Immature natural killer cell (primary cell): ENCODE measurements around the gene CHODL. TPM values are rescaled to one million over a fixed set of nuclear protein-coding genes. Genes with fewer than 3 reads are reported as not detected.

Experiments used
- DNase-seq, 3 donors: peaks; one replicate each; pipeline ENCODE4 v3.0.0; 2022; ENCODE audit warnings: mixed read lengths in 1 of 3
- H3K27ac Mint-ChIP-seq, 6 donors: one replicate each; pipeline ENCODE4 v1.8.0; 2020; ENCODE audit warnings: mixed read lengths in 6 of 6, mild to moderate bottlenecking in 5 of 6, inconsistent platforms in 4 of 6, moderate library complexity in 3 of 6
- H3K27me3 Mint-ChIP-seq, 3 donors: one replicate each; pipeline ENCODE4 v1.8.0; 2020 to 2021; ENCODE audit warnings: low read depth in 3 of 3, mild to moderate bottlenecking in 3 of 3, mixed read lengths in 3 of 3, moderate library complexity in 3 of 3, inconsistent platforms in 1 of 3
- H3K36me3 Mint-ChIP-seq, 3 donors: one replicate each; pipeline ENCODE4 v1.8.0; 2020; ENCODE audit warnings: mixed read lengths in 3 of 3, inconsistent platforms in 2 of 3, mild to moderate bottlenecking in 2 of 3
- H3K4me1 Mint-ChIP-seq, 2 donors: one replicate each; pipeline ENCODE4 v1.8.0; 2020; ENCODE audit warnings: inconsistent platforms in 2 of 2, mild to moderate bottlenecking in 2 of 2, mixed read lengths in 2 of 2, moderate library complexity in 1 of 2
- H3K4me3 Mint-ChIP-seq, 5 donors: one replicate each; pipeline ENCODE4 v1.8.0; 2020; ENCODE audit warnings: mild to moderate bottlenecking in 5 of 5, mixed read lengths in 5 of 5, inconsistent platforms in 3 of 5, moderate library complexity in 3 of 5
- H3K9me3 Mint-ChIP-seq, 6 donors: one replicate each; pipeline ENCODE4 v1.8.0; 2020; ENCODE audit warnings: mild to moderate bottlenecking in 6 of 6, mixed read lengths in 6 of 6, inconsistent platforms in 4 of 6, moderate library complexity in 3 of 6
- polyA plus RNA-seq, 3 donors: library from polyadenylated mRNA; unstranded; fragments of 300-500 nt; fragmentation: Illumina TruSeq; gene quantifications; one replicate each; pipeline ENCODE4 v1.2.3, GENCODE V29; 2021

CHODL gene
- polyA plus RNA-seq, 3 donors from 2014 or later, result 0.24 to 0.55 TPM; not detected in 1

- Mint-ChIP-seq H3K9me3 (no peaks in the 10 kb centered on the region), H3K27me3 (peaks cover 5 to 8% (median 8%) of the 10 kb centered on the region in 3 donors), H3K4me1 (no peaks in the 10 kb centered on the region), H3K36me3 (no peaks in the 10 kb centered on the region), H3K4me3 (no peak overlapping the region), H3K27ac (no peak overlapping the region)
- DNase-seq, result no peak
These were observed 8.6 kb downstream of the CHODL start for GRCh38 chr21:18253221-18253620.

GRCh38 chr21:18253799-18254198 is 9.2 kb downstream of the CHODL start:
- Mint-ChIP-seq H3K9me3 (no peaks in the 10 kb centered on the region), H3K36me3 (no peaks in the 10 kb centered on the region), H3K27me3 (peaks cover 5 to 8% (median 8%) of the 10 kb centered on the region in 3 donors), H3K27ac (no peak overlapping the region), H3K4me1 (no peaks in the 10 kb centered on the region), H3K4me3 (no peak overlapping the region)
- DNase-seq, result no peak

- no peak for DNase-seq
- no peaks in the 10 kb centered on the region for H3K36me3 Mint-ChIP-seq
- H3K9me3 Mint-ChIP-seq, result peaks cover 0 to 4% (median 0%) of the 10 kb centered on the region in 6 donors
- no peak overlapping the region for H3K27ac Mint-ChIP-seq
- H3K4me1 Mint-ChIP-seq, result no peaks in the 10 kb centered on the region
- no peak overlapping the region for H3K4me3 Mint-ChIP-seq
- H3K27me3 Mint-ChIP-seq, result peaks cover 0 to 2% (median 0%) of the 10 kb centered on the region in 3 donors
These were observed 21.3 kb downstream of the CHODL start for GRCh38 chr21:18265944-18266343.

GRCh38 chr21:18267496-18267895 is 22.9 kb downstream of the CHODL start:
- Mint-ChIP-seq H3K27ac (no peak overlapping the region), H3K4me3 (no peak overlapping the region), H3K36me3 (no peaks in the 10 kb centered on the region), H3K4me1 (no peaks in the 10 kb centered on the region), H3K9me3 (peaks cover 0 to 4% (median 0%) of the 10 kb centered on the region in 6 donors), H3K27me3 (peaks cover 0 to 5% (median 2%) of the 10 kb centered on the region in 3 donors)
- DNase-seq, result no peak

- Mint-ChIP-seq H3K36me3 (no peaks in the 10 kb centered on the region), H3K27me3 (peaks cover 0 to 5% (median 2%) of the 10 kb centered on the region in 3 donors), H3K27ac (no peak overlapping the region), H3K4me3 (no peak overlapping the region), H3K9me3 (peaks cover 0 to 4% (median 0%) of the 10 kb centered on the region in 6 donors), H3K4me1 (no peaks in the 10 kb centered on the region)
- DNase-seq, result no peak
These were observed 24.3 kb downstream of the CHODL start for GRCh38 chr21:18268906-18269305.

- H3K9me3 Mint-ChIP-seq, result peaks cover 0 to 4% (median 0%) of the 10 kb centered on the region in 6 donors
- H3K27ac Mint-ChIP-seq, result no peak overlapping the region
- no peak overlapping the region for H3K4me3 Mint-ChIP-seq
- no peaks in the 10 kb centered on the region for H3K4me1 Mint-ChIP-seq
- peaks cover 0 to 5% (median 2%) of the 10 kb centered on the region in 3 donors for H3K27me3 Mint-ChIP-seq
- H3K36me3 Mint-ChIP-seq, result no peaks in the 10 kb centered on the region
- no peak for DNase-seq
These were observed 25.2 kb downstream of the CHODL start for GRCh38 chr21:18269856-18270255.

GRCh38 chr21:18273400-18273799 is 28.8 kb downstream of the CHODL start:
- Mint-ChIP-seq H3K4me3 (no peak overlapping the region), H3K4me1 (no peaks in the 10 kb centered on the region), H3K27me3 (peaks cover 0 to 5% (median 0%) of the 10 kb centered on the region in 3 donors), H3K36me3 (no peaks in the 10 kb centered on the region), H3K27ac (no peak overlapping the region), H3K9me3 (peaks cover 0 to 4% (median 0%) of the 10 kb centered on the region in 6 donors)
- no peak for DNase-seq

- DNase-seq, result no peak
- Mint-ChIP-seq H3K27ac (no peak overlapping the region), H3K4me3 (no peak overlapping the region), H3K9me3 (peaks cover 0 to 4% (median 0%) of the 10 kb centered on the region in 6 donors), H3K4me1 (no peaks in the 10 kb centered on the region), H3K27me3 (peaks cover 0 to 5% (median 0%) of the 10 kb centered on the region in 3 donors), H3K36me3 (no peaks in the 10 kb centered on the region)
These were observed 29.7 kb downstream of the CHODL start for GRCh38 chr21:18274370-18274769.

GRCh38 chr21:18275781-18276180 is 31.1 kb downstream of the CHODL start:
- H3K27me3 Mint-ChIP-seq, result peaks cover 0 to 5% (median 0%) of the 10 kb centered on the region in 3 donors
- no peak for DNase-seq
- H3K4me1 Mint-ChIP-seq, result no peaks in the 10 kb centered on the region
- H3K27ac Mint-ChIP-seq, result no peak overlapping the region
- no peaks in the 10 kb centered on the region for H3K36me3 Mint-ChIP-seq
- peaks cover 0 to 5% (median 2%) of the 10 kb centered on the region in 6 donors for H3K9me3 Mint-ChIP-seq
- H3K4me3 Mint-ChIP-seq, result no peak overlapping the region

GRCh38 chr21:18285379-18285778 is 40.7 kb downstream of the CHODL start:
- H3K4me1 Mint-ChIP-seq, result no peaks in the 10 kb centered on the region

GRCh38 chr21:18289876-18290275 is 45.2 kb downstream of the CHODL start:
- DNase-seq, result no peak
- Mint-ChIP-seq H3K4me3 (no peak overlapping the region), H3K27ac (no peak overlapping the region), H3K4me1 (no peaks in the 10 kb centered on the region), H3K9me3 (peaks cover 0 to 2% (median 0%) of the 10 kb centered on the region in 6 donors), H3K36me3 (no peaks in the 10 kb centered on the region), H3K27me3 (peaks cover 0 to 3% (median 2%) of the 10 kb centered on the region in 3 donors)

More at GRCh38 chr21:18285379-18285778, 40.7 kb downstream of the CHODL start:
- Mint-ChIP-seq H3K4me3 (no peak overlapping the region), H3K27me3 (peaks cover 0 to 2% (median 2%) of the 10 kb centered on the region in 3 donors), H3K9me3 (peaks cover 0 to 4% (median 2%) of the 10 kb centered on the region in 6 donors), H3K36me3 (no peaks in the 10 kb centered on the region), H3K27ac (no peak overlapping the region)
- DNase-seq, result no peak

- Mint-ChIP-seq H3K27ac (no peak overlapping the region), H3K4me1 (peaks cover 0 to 7% of the 10 kb centered on the region in 2 donors), H3K9me3 (no peaks in the 10 kb centered on the region), H3K36me3 (no peaks in the 10 kb centered on the region), H3K4me3 (no peak overlapping the region), H3K27me3 (peaks cover 0 to 4% (median 3%) of the 10 kb centered on the region in 3 donors)
- DNase-seq, result no peak
These were observed 49.5 kb downstream of the CHODL start for GRCh38 chr21:18294100-18294499.

GRCh38 chr21:18298228-18298627 is 53.6 kb downstream of the CHODL start:
- no peak overlapping the region for H3K4me3 Mint-ChIP-seq
- no peaks in the 10 kb centered on the region for H3K36me3 Mint-ChIP-seq
- peaks cover 0 to 7% of the 10 kb centered on the region in 2 donors for H3K4me1 Mint-ChIP-seq
- no peak overlapping the region for H3K27ac Mint-ChIP-seq
- peaks cover 0 to 1% (median 0%) of the 10 kb centered on the region in 6 donors for H3K9me3 Mint-ChIP-seq
- peaks cover 0 to 4% (median 3%) of the 10 kb centered on the region in 3 donors for H3K27me3 Mint-ChIP-seq
- DNase-seq, result no peak
